Neural progenitor cell (in vitro differentiated cells): ENCODE data around the gene TMEM178B. TPM values are rescaled to one million over a fixed set of nuclear protein-coding genes. Genes with fewer than 3 reads are reported as not detected.
"Not testable (repeated sequence)": the region's sequence is repeated elsewhere in the genome, so short reads cannot be mapped to it uniquely, and the experiment has no call there.

Source experiments
- DNase-seq: peaks from one replicate; pipeline ENCODE4 v3.0.0-alpha.2; 2016; ENCODE audit warnings: low spot score
- H2AFZ ChIP-seq: fragments of 200-600 bp; sonication (generic); replicated peaks from 2 replicates; pipeline ENCODE4 v1.6.1; 2016; ENCODE audit warnings: antibody characterized with exemption
- H3F3A ChIP-seq: fragments of 200-600 bp; sonication (generic); 2 replicates; pipeline ENCODE4 v1.6.1; 2016; ENCODE audit warnings: antibody characterized with exemption, low read depth
- H3K27ac ChIP-seq: fragments of 200-600 bp; sonication (generic); 2 replicates; pipeline ENCODE4 v1.5.1; 2016; ENCODE audit warnings: mild to moderate bottlenecking
- H3K27me3 ChIP-seq: fragments of 200-600 bp; sonication (generic); 2 replicates; pipeline ENCODE4 v1.6.1; 2016; ENCODE audit warnings: mild to moderate bottlenecking, moderate library complexity
- H3K36me3 ChIP-seq: fragments of 200-600 bp; sonication (generic); 2 replicates; pipeline ENCODE4 v1.5.1; 2016
- H3K4me1 ChIP-seq: fragments of 200-600 bp; sonication (generic); 2 replicates; pipeline ENCODE4 v1.6.1; 2016; ENCODE audit warnings: mixed run types
- H3K4me2 ChIP-seq: fragments of 200-600 bp; sonication (generic); 2 replicates; pipeline ENCODE4 v1.6.1; 2016
- H3K4me3 ChIP-seq: fragments of 200-600 bp; sonication (generic); 2 replicates; pipeline ENCODE4 v1.5.1; 2016
- H3K79me2 ChIP-seq: fragments of 200-600 bp; sonication (generic); 2 replicates; pipeline ENCODE4 v1.6.1; 2016; ENCODE audit warnings: low read depth
- H3K9ac ChIP-seq: fragments of 200-600 bp; sonication (generic); 2 replicates; pipeline ENCODE4 v1.6.1; 2016
- H3K9me3 ChIP-seq: fragments of 200-600 bp; sonication (generic); 2 replicates; pipeline ENCODE4 v1.5.1; 2016; ENCODE audit warnings: low read depth
- H4K20me1 ChIP-seq: fragments of 200-600 bp; sonication (generic); 2 replicates; pipeline ENCODE4 v1.6.1; 2016; ENCODE audit warnings: low read depth
- H3K27ac Mint-ChIP-seq: 3 replicates; pipeline ENCODE4 v1.8.0; 2021; ENCODE audit warnings: mixed read lengths
- H3K27me3 Mint-ChIP-seq: 2 replicates; pipeline ENCODE4 v1.8.0; 2022; ENCODE audit warnings: low read depth, mild to moderate bottlenecking, inconsistent platforms, moderate library complexity, mixed read lengths; ENCODE audit not compliant: insufficient read depth
- H3K36me3 Mint-ChIP-seq: 3 replicates; pipeline ENCODE4 v1.8.0; 2021; ENCODE audit warnings: mixed read lengths
- H3K4me1 Mint-ChIP-seq: 3 replicates; pipeline ENCODE4 v1.8.0; 2021; ENCODE audit warnings: mixed read lengths
- H3K4me3 Mint-ChIP-seq: 3 replicates; pipeline ENCODE4 v1.8.0; 2021; ENCODE audit warnings: mild to moderate bottlenecking, moderate library complexity, mixed read lengths
- H3K9me3 Mint-ChIP-seq: 3 replicates; pipeline ENCODE4 v1.8.0; 2020; ENCODE audit warnings: mixed read lengths
- EZH2 ChIP-seq: fragments of 200-600 bp; sonication (generic); IDR thresholded peaks from 2 replicates; pipeline ENCODE4 v1.6.1; 2017; ENCODE audit warnings: antibody characterized with exemption, mild to moderate bottlenecking, moderate library complexity
- EZH2phosphoT487 ChIP-seq: fragments of 200-600 bp; sonication (generic); IDR thresholded peaks from 2 replicates; pipeline ENCODE4 v1.6.1; 2017; ENCODE audit warnings: antibody characterized with exemption
- total RNA-seq: library from RNA; depleted of rRNA; stranded (reverse); fragments of >200 nt; gene quantifications from 2 replicates; pipeline ENCODE4 v1.2.3, GENCODE V29; 2015; ENCODE audit warnings: low replicate concordance
- TF ChIP-seq, protein P1 (sequence below): fragments of 200-600 bp; sonication (generic); IDR thresholded peaks from 2 replicates; pipeline ENCODE4 v1.5.1; 2017; ENCODE audit warnings: antibody characterized with exemption, mild to moderate bottlenecking

TMEM178B gene
- total RNA-seq, 1 donor from 2014 or later, result 2.9 TPM

DNA sequence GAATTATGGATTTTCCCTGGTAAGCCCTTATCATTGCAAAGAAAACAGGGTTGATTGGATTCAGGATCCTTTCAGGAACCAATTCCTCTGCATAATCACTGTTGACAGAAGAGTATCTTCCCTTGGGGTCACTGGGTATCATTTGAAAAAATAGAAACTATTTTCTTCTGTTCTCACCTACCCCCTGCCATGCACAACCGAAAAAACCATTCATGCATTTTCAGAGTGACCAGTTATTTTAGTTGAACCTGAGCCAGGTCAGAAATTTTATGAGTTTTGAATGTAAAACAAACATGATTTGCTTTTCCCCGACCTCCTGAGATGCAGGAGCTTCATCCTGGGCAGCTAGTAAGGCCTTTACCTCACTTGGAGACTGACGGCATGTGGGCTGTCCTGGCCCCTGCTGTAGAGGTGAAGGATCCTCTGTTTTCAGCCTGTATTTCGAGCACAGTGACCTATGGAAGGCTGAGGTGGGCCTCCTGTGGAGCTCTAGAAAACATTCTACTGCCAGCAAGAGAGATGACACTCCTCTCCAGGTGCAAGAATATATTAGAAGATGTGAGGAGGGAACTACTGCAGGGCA lies 30.1 kb downstream of the TMEM178B start:
- Mint-ChIP-seq H3K27ac (no peak overlapping the region), H3K27me3 (peaks cover 2% of the 10 kb centered on the region), H3K4me3 (no peak overlapping the region), H3K4me1 (peaks cover 8% of the 10 kb centered on the region), H3K36me3 (no peaks in the 10 kb centered on the region), H3K9me3 (no peaks in the 10 kb centered on the region)
- Histone ChIP-seq H3K9me3 (no peaks in the 10 kb centered on the region), H3K36me3 (no peaks in the 10 kb centered on the region), H3K27me3 (no peaks in the 10 kb centered on the region), H3K9ac (no peak overlapping the region), H4K20me1 (peaks cover 5% of the 10 kb centered on the region), H3K4me3 (no peak overlapping the region), H3F3A (no peaks in the 10 kb centered on the region), H3K27ac (no peak overlapping the region), H3K4me2 (no peak overlapping the region), H3K79me2 (no peaks in the 10 kb centered on the region), H2AFZ (no peak overlapping the region), H3K4me1 (peaks cover 10% of the 10 kb centered on the region)
- no peak for TF ChIP-seq EZH2phosphoT487
- no peak for DNase-seq

DNA sequence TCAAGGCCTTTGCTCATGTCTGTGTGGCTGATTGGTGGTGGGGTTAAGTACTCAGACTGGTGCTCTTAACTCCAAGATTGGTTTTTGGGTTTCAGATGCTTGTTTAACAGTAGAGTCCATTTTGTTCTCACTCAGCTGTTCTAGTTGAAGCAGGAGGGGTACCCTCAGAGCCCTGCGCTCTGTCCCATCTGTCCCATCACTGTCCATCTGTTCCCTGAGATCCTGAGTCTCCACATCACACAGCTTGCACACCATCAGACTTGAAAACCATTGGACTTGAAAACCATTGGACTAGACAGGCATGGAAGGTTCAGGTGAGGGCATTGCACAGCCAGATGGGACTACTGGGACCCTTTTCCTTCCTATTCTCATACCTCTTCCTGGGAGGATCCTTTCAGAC lies 39.3 kb downstream of the TMEM178B start:
- H3K27me3 ChIP-seq, result no peaks in the 10 kb centered on the region
- H2AFZ ChIP-seq, result no peak overlapping the region
- no peaks in the 10 kb centered on the region for H4K20me1 ChIP-seq
- TF ChIP-seq EZH2, result no peak
- TF ChIP-seq EZH2phosphoT487, result no peak
- TF ChIP-seq, protein P1, sequence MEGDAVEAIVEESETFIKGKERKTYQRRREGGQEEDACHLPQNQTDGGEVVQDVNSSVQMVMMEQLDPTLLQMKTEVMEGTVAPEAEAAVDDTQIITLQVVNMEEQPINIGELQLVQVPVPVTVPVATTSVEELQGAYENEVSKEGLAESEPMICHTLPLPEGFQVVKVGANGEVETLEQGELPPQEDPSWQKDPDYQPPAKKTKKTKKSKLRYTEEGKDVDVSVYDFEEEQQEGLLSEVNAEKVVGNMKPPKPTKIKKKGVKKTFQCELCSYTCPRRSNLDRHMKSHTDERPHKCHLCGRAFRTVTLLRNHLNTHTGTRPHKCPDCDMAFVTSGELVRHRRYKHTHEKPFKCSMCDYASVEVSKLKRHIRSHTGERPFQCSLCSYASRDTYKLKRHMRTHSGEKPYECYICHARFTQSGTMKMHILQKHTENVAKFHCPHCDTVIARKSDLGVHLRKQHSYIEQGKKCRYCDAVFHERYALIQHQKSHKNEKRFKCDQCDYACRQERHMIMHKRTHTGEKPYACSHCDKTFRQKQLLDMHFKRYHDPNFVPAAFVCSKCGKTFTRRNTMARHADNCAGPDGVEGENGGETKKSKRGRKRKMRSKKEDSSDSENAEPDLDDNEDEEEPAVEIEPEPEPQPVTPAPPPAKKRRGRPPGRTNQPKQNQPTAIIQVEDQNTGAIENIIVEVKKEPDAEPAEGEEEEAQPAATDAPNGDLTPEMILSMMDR, result no peak
- no peak for DNase-seq
- peaks cover 3% of the 10 kb centered on the region for H3K27me3 Mint-ChIP-seq
- no peaks in the 10 kb centered on the region for H3K9me3 ChIP-seq
- H3K79me2 ChIP-seq, result no peaks in the 10 kb centered on the region
- H3K27ac ChIP-seq, result no peak overlapping the region
- H3K4me3 Mint-ChIP-seq, result no peak overlapping the region
- no peaks in the 10 kb centered on the region for H3F3A ChIP-seq
- peaks cover 2% of the 10 kb centered on the region for H3K4me1 Mint-ChIP-seq
- H3K36me3 ChIP-seq, result no peaks in the 10 kb centered on the region
- no peak overlapping the region for H3K4me2 ChIP-seq
- peaks cover 5% of the 10 kb centered on the region for H3K9me3 Mint-ChIP-seq
- H3K36me3 Mint-ChIP-seq, result no peaks in the 10 kb centered on the region
- no peak overlapping the region for H3K9ac ChIP-seq
- H3K4me1 ChIP-seq, result no peaks in the 10 kb centered on the region
- H3K4me3 ChIP-seq, result no peak overlapping the region
- no peak overlapping the region for H3K27ac Mint-ChIP-seq

DNA sequence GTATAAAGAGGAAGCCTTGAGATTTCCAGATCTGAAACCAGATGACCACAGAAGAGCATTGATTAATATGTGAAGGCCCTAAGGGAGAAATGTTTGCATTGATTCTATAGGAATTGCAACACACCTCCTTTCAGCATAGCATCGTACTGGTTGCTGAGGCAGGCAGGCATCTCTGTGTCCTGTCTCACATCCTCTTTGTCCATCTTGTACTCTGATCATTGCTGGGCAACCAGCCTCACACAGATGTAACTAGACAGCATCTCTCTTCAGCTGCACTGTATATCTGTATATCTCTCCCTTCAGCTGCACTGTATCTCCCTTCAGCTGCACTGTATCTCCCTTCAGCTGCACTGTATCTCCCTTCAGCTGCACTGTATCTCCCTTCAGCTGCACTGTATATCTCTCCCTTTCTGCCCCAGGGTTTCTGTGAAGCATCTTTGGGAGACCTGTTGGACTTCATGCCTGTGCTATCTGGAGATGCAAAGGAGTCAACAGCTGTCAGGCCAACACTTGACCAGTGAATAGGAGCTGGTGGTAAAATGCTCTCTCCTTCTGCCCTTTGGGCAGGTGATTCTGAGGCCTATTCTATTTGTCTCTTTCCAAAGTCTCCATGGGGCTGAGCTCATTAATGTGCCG lies 40.3 kb downstream of the TMEM178B start:
- Mint-ChIP-seq H3K9me3 (peaks cover 5% of the 10 kb centered on the region), H3K27ac (no peak overlapping the region), H3K27me3 (peaks cover 3% of the 10 kb centered on the region), H3K4me3 (no peak overlapping the region), H3K4me1 (peaks cover 4% of the 10 kb centered on the region), H3K36me3 (no peaks in the 10 kb centered on the region)
- no peaks in the 10 kb centered on the region for H3K36me3 ChIP-seq
- H3K9ac ChIP-seq, result no peak overlapping the region
- H3K4me2 ChIP-seq, result no peak overlapping the region
- no peaks in the 10 kb centered on the region for H3F3A ChIP-seq
- no peaks in the 10 kb centered on the region for H4K20me1 ChIP-seq
- H3K4me1 ChIP-seq, result peaks cover 10% of the 10 kb centered on the region
- H3K27me3 ChIP-seq, result no peaks in the 10 kb centered on the region
- H3K9me3 ChIP-seq, result no peaks in the 10 kb centered on the region
- no peak overlapping the region for H3K27ac ChIP-seq
- H2AFZ ChIP-seq, result no peak overlapping the region
- DNase-seq, result no peak
- no peaks in the 10 kb centered on the region for H3K79me2 ChIP-seq
- H3K4me3 ChIP-seq, result no peak overlapping the region
- TF ChIP-seq EZH2phosphoT487, result no peak
- TF ChIP-seq EZH2, result no peak
- TF ChIP-seq, protein P1, result no peak

DNA sequence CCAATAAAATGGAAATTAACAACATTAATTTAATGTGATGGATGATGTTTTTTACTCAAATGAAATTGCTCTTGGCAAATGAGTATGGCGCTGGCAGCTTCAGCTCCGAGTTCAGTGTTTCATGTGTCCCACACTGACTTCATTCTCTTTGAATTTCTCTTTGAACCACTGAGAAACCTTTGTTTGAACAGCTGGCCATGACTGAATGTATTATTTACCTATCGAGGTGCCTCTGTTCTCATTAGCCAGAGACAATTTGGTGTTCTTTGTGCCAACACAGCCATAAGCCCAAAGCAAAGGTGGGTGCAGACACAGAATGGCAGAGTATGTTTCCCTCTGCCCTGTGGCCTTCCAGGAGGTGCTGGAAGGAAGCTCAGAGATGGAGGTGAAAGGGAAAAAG lies 42.1 kb downstream of the TMEM178B start:
- peaks cover 10% of the 10 kb centered on the region for H3K4me1 ChIP-seq
- H3K4me1 Mint-ChIP-seq, result peaks cover 4% of the 10 kb centered on the region
- H4K20me1 ChIP-seq, result no peaks in the 10 kb centered on the region
- no peak overlapping the region for H3K27ac ChIP-seq
- H3K79me2 ChIP-seq, result no peaks in the 10 kb centered on the region
- no peak overlapping the region for H3K9ac ChIP-seq
- H3K27me3 ChIP-seq, result no peaks in the 10 kb centered on the region
- no peaks in the 10 kb centered on the region for H3K9me3 ChIP-seq
- no peak for DNase-seq
- no peaks in the 10 kb centered on the region for H3K36me3 ChIP-seq
- no peak for TF ChIP-seq EZH2phosphoT487
- no peak for TF ChIP-seq EZH2
- TF ChIP-seq, protein P1, result no peak
- peaks cover 3% of the 10 kb centered on the region for H3K27me3 Mint-ChIP-seq
- H3K4me3 ChIP-seq, result no peak overlapping the region
- H3F3A ChIP-seq, result no peaks in the 10 kb centered on the region
- H3K27ac Mint-ChIP-seq, result no peak overlapping the region
- H3K4me3 Mint-ChIP-seq, result no peak overlapping the region
- no peaks in the 10 kb centered on the region for H3K36me3 Mint-ChIP-seq
- no peak overlapping the region for H3K4me2 ChIP-seq
- no peak overlapping the region for H2AFZ ChIP-seq
- peaks cover 5% of the 10 kb centered on the region for H3K9me3 Mint-ChIP-seq

DNA sequence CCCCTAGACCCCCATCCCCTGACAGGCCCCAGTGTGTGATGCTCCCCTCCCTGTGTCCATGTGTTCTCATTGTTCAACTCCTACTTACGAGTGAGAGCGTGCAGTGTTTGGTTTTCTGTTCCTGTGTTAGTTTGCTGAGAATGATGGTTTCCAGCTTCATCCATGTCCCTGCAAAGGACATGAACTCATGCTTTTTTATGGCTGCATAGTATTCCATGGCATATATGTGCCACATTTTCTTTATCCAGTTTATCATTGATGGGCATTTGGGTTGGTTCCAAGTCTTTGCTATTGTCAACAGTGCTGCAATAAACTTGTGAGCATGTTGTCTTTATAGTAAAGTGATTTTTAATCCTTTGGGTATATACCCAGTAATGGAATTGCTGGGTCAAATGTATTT lies 42.8 kb downstream of the TMEM178B start:
- H2AFZ ChIP-seq, H3K36me3 Mint-ChIP-seq, H3K4me3 Mint-ChIP-seq, H3K9ac ChIP-seq, H3K27me3 Mint-ChIP-seq, H3K27me3 ChIP-seq, H3K9me3 Mint-ChIP-seq, H3K79me2 ChIP-seq, DNase-seq, H3F3A ChIP-seq, H4K20me1 ChIP-seq, H3K27ac ChIP-seq, H3K9me3 ChIP-seq, H3K4me1 Mint-ChIP-seq, H3K36me3 ChIP-seq, H3K4me3 ChIP-seq, H3K4me2 ChIP-seq, H3K27ac Mint-ChIP-seq, H3K4me1 ChIP-seq: not testable (repeated sequence)
